ENCODE measurements around the gene PIK3CD. TPM values are rescaled to one million over a fixed set of nuclear protein-coding genes. Genes with fewer than 3 reads are reported as not detected.

PIK3CD gene
- total RNA-seq, 1 experiment from 2014 or later: 43.5 TPM

DNA sequence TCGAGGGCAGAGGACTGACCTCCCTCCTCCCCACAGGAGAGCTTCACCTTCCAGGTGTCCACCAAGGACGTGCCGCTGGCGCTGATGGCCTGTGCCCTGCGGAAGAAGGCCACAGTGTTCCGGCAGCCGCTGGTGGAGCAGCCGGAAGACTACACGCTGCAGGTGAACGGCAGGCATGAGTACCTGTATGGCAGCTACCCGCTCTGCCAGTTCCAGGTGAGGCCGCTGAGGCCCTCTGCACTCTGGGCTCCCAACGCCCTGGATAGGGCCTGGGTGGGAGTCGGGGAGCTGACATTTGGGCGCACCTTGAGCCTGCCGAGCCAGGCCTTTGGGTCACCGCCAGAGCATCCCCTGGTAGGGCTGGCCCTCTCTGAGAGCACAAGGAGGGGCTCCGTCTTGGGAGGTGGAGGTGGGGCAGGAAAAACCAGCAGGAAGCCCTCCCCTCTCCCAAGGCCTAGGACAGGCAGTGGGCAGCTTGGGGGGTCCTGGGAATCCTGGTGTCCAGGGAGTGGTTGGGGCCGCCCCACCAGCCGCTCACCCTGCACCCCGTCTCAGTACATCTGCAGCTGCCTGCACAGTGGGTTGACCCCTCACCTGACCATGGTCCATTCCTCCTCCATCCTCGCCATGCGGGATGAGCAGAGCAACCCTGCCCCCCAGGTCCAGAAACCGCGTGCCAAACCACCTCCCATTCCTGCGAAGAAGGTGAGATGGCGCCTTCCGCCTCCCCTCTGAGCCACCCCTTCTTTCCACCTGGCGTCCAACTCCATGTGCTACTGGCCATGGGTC lies 65.1 kb downstream of the PIK3CD start:
- H3K4me2 ChIP-seq (ENCODE audit: low read depth, low read length, poor library complexity, severe bottlenecking): no peak overlapping the region
- H3K79me2 ChIP-seq (ENCODE audit: low read length): no peaks in the 10 kb centered on the region
- H3K4me1 ChIP-seq (ENCODE audit: low read length): peaks cover 11% of the 10 kb centered on the region
- no peak overlapping the region for H3K27ac ChIP-seq (ENCODE audit: low read length)
- H3K27me3 ChIP-seq (ENCODE audit: low read length): no peaks in the 10 kb centered on the region
- H3K4me3 ChIP-seq (ENCODE audit: low read length): no peak overlapping the region
- H3K9me3 ChIP-seq (ENCODE audit: low read length): no peaks in the 10 kb centered on the region
- H2AFZ ChIP-seq (ENCODE audit: low read length): no peak overlapping the region
- H4K20me1 ChIP-seq (ENCODE audit: insufficient read depth, low read depth, low read length): no peaks in the 10 kb centered on the region
- no peaks in the 10 kb centered on the region for H3K9me2 ChIP-seq (replicated peaks; ENCODE audit: insufficient read depth, low read length)
- DNase-seq: no peak
- H3K36me3 ChIP-seq (ENCODE audit: insufficient read depth, low read length): peaks cover 8% of the 10 kb centered on the region; the same call in 1 of the 2 replicates
- H3K9ac ChIP-seq (ENCODE audit: low read length): no peak overlapping the region

DNA sequence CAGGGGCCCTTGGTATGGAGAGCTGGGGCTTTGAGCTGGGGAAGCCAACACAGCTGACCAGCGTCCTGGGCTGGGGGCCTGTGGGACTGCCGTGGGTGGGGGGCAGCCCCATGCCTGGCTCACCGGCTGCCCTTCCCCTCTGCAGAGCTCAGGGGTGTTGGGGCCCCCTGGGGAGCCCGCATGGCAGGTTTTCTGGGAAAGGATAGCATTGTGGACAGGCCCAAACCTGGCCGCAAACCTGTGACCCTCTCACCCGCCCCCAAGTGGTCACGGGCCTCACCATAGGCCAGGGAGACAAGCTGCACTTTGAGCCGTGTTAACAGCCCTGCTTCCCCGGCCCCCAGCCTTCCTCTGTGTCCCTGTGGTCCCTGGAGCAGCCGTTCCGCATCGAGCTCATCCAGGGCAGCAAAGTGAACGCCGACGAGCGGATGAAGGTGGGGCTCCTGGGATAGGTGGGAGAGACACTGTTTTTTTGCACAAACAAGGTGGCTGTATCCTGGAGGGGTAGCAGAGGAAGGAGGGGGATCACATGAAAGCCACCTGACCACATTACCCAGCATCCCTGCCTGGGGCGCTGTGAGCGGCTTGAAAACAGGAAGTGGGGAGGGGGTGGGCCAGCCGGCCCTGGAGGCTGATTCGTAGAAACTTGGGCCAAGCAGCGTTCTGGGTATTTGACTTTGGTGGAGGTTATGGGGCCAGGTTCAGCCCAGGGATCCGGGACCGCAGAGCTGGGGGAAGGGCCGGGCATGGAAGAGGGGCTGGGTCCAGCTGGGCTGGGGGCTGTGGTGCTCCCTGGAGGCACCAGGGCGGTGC lies 65.9 kb downstream of the PIK3CD start:
- Histone ChIP-seq H2AFZ (ENCODE audit: low read length) (no peak overlapping the region), H3K9me2 (replicated peaks; ENCODE audit: insufficient read depth, low read length) (no peaks in the 10 kb centered on the region), H3K4me3 (ENCODE audit: low read length) (no peak overlapping the region), H4K20me1 (ENCODE audit: insufficient read depth, low read depth, low read length) (no peaks in the 10 kb centered on the region), H3K4me1 (ENCODE audit: low read length) (peaks cover 11% of the 10 kb centered on the region), H3K36me3 (ENCODE audit: insufficient read depth, low read length) (peaks cover 9% of the 10 kb centered on the region), H3K9me3 (ENCODE audit: low read length) (no peaks in the 10 kb centered on the region), H3K27me3 (ENCODE audit: low read length) (no peaks in the 10 kb centered on the region), H3K79me2 (ENCODE audit: low read length) (no peaks in the 10 kb centered on the region), H3K27ac (ENCODE audit: low read length) (no peak overlapping the region), H3K9ac (ENCODE audit: low read length) (peak overlapping the region; percentile 27; the same call in 1 of the 2 replicates), H3K4me2 (ENCODE audit: low read depth, low read length, poor library complexity, severe bottlenecking) (no peak overlapping the region)
- DNase-seq: peak; percentile 77

DNA sequence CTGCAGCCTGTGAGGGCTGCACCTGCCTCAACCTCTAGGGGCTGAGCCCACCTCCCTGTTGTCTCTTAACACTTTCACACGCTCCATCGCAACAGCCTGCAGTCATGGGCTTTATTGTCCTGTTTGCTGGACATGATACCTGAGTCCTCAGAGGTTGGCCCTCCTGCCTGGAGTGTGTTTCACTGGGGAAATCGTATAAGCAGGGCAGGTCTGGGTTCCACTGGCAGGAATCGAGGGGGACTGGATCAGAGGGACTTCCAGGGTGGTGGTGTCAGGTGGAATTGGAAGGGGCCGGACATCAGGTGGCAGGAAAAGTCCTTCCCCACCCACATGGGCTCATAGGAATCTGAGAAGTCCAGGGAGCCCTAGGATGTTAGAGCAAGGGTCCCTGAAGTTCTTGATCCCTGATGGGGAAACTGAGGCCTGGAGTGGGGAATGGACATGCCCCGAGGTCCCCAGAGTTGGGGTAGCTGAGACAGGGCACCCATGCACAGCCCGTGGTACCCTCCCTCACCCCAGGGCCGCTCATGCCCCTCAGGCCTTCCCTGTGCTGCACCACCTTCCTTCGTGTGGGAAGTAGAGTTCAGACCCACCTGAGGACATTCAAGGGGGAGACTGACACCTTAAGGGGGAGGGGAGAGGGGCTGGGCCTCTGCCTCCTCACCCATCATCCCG lies 66.6 kb downstream of the PIK3CD start:
- H3K4me1 ChIP-seq (ENCODE audit: low read length): peaks cover 11% of the 10 kb centered on the region
- no peak for DNase-seq
- H2AFZ ChIP-seq (ENCODE audit: low read length): no peak overlapping the region
- no peak overlapping the region for H3K4me3 ChIP-seq (ENCODE audit: low read length)
- no peaks in the 10 kb centered on the region for H3K9me2 ChIP-seq (replicated peaks; ENCODE audit: insufficient read depth, low read length)
- peaks cover 3% of the 10 kb centered on the region for H3K9me3 ChIP-seq (ENCODE audit: low read length)
- no peak overlapping the region for H3K4me2 ChIP-seq (ENCODE audit: low read depth, low read length, poor library complexity, severe bottlenecking)
- H3K9ac ChIP-seq (ENCODE audit: low read length): peak overlapping the region; percentile 27; the same call in 1 of the 2 replicates
- no peaks in the 10 kb centered on the region for H3K79me2 ChIP-seq (ENCODE audit: low read length)
- H3K27me3 ChIP-seq (ENCODE audit: low read length): no peaks in the 10 kb centered on the region
- H3K36me3 ChIP-seq (ENCODE audit: insufficient read depth, low read length): peaks cover 16% of the 10 kb centered on the region
- H4K20me1 ChIP-seq (ENCODE audit: insufficient read depth, low read depth, low read length): no peaks in the 10 kb centered on the region
- H3K27ac ChIP-seq (ENCODE audit: low read length): no peak overlapping the region

DNA sequence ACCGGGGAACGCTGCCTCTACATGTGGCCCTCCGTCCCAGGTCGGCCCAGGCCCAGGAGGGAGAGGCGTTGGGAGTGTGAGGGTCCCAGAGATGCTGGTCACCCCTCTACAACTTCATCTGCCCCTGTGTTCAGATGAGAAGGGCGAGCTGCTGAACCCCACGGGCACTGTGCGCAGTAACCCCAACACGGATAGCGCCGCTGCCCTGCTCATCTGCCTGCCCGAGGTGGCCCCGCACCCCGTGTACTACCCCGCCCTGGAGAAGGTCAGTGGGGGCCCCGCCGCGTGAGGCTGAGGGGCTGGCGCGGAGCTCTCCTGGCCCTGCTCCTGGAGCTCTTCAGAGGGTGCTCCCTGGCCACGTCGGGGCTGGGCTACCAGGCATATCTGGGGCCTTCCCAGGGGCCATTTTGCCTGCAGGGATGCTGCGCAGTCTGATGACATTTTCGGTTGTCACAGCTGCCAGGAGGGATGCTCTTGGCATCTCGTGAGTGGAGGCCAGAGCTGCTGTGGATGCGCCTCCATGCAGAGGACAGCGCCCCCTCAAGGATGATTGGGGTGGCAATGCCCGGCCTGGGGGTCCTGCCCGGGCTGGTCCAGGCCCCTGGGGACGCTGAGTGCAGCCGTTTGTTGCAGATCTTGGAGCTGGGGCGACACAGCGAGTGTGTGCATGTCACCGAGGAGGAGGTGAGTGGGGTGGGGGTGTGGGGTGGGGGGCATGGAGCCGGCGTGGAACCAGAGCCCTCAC lies 68.6 kb downstream of the PIK3CD start:
- peaks cover 14% of the 10 kb centered on the region for H3K9me3 ChIP-seq (ENCODE audit: low read length)
- no peak overlapping the region for H3K4me3 ChIP-seq (ENCODE audit: low read length)
- H3K4me2 ChIP-seq (ENCODE audit: low read depth, low read length, poor library complexity, severe bottlenecking): no peak overlapping the region
- no peak overlapping the region for H2AFZ ChIP-seq (ENCODE audit: low read length)
- H3K36me3 ChIP-seq (ENCODE audit: insufficient read depth, low read length): peaks cover 26% of the 10 kb centered on the region
- H3K9ac ChIP-seq (ENCODE audit: low read length): no peak overlapping the region
- no peaks in the 10 kb centered on the region for H3K27me3 ChIP-seq (ENCODE audit: low read length)
- H3K4me1 ChIP-seq (ENCODE audit: low read length): peaks cover 11% of the 10 kb centered on the region
- no peak for DNase-seq
- H3K9me2 ChIP-seq (replicated peaks; ENCODE audit: insufficient read depth, low read length): no peaks in the 10 kb centered on the region
- no peak overlapping the region for H3K27ac ChIP-seq (ENCODE audit: low read length)
- H3K79me2 ChIP-seq (ENCODE audit: low read length): no peaks in the 10 kb centered on the region
- H4K20me1 ChIP-seq (ENCODE audit: insufficient read depth, low read depth, low read length): no peaks in the 10 kb centered on the region

DNA sequence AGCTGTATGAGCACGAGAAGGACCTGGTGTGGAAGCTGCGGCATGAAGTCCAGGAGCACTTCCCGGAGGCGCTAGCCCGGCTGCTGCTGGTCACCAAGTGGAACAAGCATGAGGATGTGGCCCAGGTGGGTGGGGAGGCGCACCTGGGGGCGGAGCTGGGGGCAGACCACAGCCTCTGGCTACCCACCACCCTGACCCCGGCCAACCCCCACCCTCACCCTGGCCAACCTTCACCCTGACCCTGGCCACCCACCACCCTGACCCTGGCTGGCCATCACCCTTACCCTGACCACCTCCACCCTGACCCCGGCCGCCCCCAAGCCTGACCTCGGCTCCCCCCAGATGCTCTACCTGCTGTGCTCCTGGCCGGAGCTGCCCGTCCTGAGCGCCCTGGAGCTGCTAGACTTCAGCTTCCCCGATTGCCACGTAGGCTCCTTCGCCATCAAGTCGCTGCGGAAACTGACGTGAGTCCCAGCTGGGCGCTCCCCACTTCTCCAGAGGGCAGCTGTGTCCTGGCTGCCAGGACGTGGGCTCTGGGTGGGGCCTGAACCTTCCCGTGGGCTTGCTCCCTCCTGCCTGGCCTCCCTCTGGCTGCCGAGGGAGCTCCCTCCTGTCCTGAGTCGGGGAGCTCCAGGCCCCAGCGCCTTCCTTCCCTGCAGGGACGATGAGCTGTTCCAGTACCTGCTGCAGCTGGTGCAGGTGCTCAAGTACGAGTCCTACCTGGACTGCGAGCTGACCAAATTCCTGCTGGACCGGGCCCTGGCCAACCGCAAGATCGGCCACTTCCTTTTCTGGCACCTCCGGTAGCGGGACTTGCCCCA lies 69.5 kb downstream of the PIK3CD start:
- H3K9me3 ChIP-seq (ENCODE audit: low read length): peaks cover 14% of the 10 kb centered on the region
- H3K79me2 ChIP-seq (ENCODE audit: low read length): no peaks in the 10 kb centered on the region
- H3K9me2 ChIP-seq (replicated peaks; ENCODE audit: insufficient read depth, low read length): no peaks in the 10 kb centered on the region
- peaks cover 26% of the 10 kb centered on the region for H3K36me3 ChIP-seq (ENCODE audit: insufficient read depth, low read length)
- H3K4me3 ChIP-seq (ENCODE audit: low read length): no peak overlapping the region
- no peaks in the 10 kb centered on the region for H4K20me1 ChIP-seq (ENCODE audit: insufficient read depth, low read depth, low read length)
- no peak overlapping the region for H2AFZ ChIP-seq (ENCODE audit: low read length)
- no peak overlapping the region for H3K9ac ChIP-seq (ENCODE audit: low read length)
- peaks cover 11% of the 10 kb centered on the region for H3K4me1 ChIP-seq (ENCODE audit: low read length)
- H3K4me2 ChIP-seq (ENCODE audit: low read depth, low read length, poor library complexity, severe bottlenecking): no peak overlapping the region
- H3K27ac ChIP-seq (ENCODE audit: low read length): no peak overlapping the region
- no peak for DNase-seq
- no peaks in the 10 kb centered on the region for H3K27me3 ChIP-seq (ENCODE audit: low read length)

DNA sequence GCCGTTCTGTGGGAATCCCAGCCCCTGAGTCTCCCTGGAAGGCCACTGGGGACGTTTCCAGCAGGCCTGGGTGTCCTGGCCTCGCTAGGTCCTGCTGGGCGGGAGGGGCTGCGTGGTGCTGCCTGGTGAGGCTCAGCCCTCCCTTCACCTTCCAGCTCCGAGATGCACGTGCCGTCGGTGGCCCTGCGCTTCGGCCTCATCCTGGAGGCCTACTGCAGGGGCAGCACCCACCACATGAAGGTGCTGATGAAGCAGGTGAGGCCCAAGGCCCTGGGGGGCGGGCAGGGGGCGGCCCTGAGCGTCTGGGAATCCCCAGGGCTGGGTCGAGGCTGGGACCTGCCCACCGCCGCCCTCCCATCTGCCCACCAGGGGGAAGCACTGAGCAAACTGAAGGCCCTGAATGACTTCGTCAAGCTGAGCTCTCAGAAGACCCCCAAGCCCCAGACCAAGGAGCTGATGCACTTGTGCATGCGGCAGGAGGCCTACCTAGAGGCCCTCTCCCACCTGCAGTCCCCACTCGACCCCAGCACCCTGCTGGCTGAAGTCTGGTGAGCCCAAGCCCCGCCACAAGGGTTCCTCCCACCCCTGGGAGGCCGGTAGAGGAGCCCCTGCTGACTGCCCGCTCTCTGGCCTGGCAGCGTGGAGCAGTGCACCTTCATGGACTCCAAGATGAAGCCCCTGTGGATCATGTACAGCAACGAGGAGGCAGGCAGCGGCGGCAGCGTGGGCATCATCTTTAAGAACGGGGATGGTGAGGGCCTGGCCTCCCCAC lies 70.3 kb downstream of the PIK3CD start:
- Histone ChIP-seq H3K27me3 (ENCODE audit: low read length) (no peaks in the 10 kb centered on the region), H3K4me1 (ENCODE audit: low read length) (peaks cover 11% of the 10 kb centered on the region), H3K4me2 (ENCODE audit: low read depth, low read length, poor library complexity, severe bottlenecking) (no peak overlapping the region), H4K20me1 (ENCODE audit: insufficient read depth, low read depth, low read length) (no peaks in the 10 kb centered on the region), H3K9me3 (ENCODE audit: low read length) (peaks cover 14% of the 10 kb centered on the region), H3K36me3 (ENCODE audit: insufficient read depth, low read length) (peaks cover 26% of the 10 kb centered on the region), H3K79me2 (ENCODE audit: low read length) (no peaks in the 10 kb centered on the region), H3K27ac (ENCODE audit: low read length) (no peak overlapping the region), H3K9me2 (replicated peaks; ENCODE audit: insufficient read depth, low read length) (no peaks in the 10 kb centered on the region), H3K4me3 (ENCODE audit: low read length) (no peak overlapping the region), H2AFZ (ENCODE audit: low read length) (no peak overlapping the region), H3K9ac (ENCODE audit: low read length) (no peak overlapping the region)
- DNase-seq: peak; percentile 84

DNA sequence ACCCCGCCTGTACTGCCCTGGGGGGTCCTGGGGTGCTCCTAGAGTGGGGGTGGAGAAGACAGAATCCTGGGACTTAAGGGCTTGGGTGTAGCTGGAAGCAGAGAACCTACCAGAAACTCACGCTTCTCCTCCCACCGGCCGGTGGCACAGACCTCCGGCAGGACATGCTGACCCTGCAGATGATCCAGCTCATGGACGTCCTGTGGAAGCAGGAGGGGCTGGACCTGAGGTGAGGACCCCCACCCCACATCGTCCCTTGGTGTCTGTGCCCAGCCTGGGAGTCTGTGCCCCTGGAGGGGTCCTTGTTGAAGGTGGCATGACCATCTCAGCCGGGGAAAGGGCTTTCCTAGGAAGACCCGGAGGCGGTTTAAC lies 70.8 kb downstream of the PIK3CD start:
- Histone ChIP-seq H3K9me3 (ENCODE audit: low read length) (peaks cover 14% of the 10 kb centered on the region), H3K4me3 (ENCODE audit: low read length) (no peak overlapping the region), H3K4me1 (ENCODE audit: low read length) (peaks cover 8% of the 10 kb centered on the region), H3K9ac (ENCODE audit: low read length) (no peak overlapping the region), H3K27me3 (ENCODE audit: low read length) (no peaks in the 10 kb centered on the region), H3K36me3 (ENCODE audit: insufficient read depth, low read length) (peaks cover 28% of the 10 kb centered on the region), H3K27ac (ENCODE audit: low read length) (no peak overlapping the region), H3K79me2 (ENCODE audit: low read length) (no peaks in the 10 kb centered on the region), H2AFZ (ENCODE audit: low read length) (no peak overlapping the region), H4K20me1 (ENCODE audit: insufficient read depth, low read depth, low read length) (no peaks in the 10 kb centered on the region), H3K4me2 (ENCODE audit: low read depth, low read length, poor library complexity, severe bottlenecking) (no peak overlapping the region), H3K9me2 (replicated peaks; ENCODE audit: insufficient read depth, low read length) (no peaks in the 10 kb centered on the region)
- no peak for DNase-seq

Data from Karpas-422 (cell line).